Breast epithelium (tissue), 3 donors: ENCODE measurements around the gene LGI4.

ENCODE experiments used
- POLR2A ChIP-seq: fragments of 450-650 bp; IDR thresholded peaks from one replicate; pipeline ENCODE4 v1.6.1; 2016; ENCODE audit warnings: antibody characterized with exemption, mild to moderate bottlenecking, moderate library complexity
- POLR2AphosphoS5 ChIP-seq, 3 donors: sonication (generic); formaldehyde crosslinking; IDR thresholded peaks; one replicate each; pipeline ENCODE4 v1.6.1; 2017; ENCODE audit warnings: antibody characterized with exemption in 3 of 3
- TF ChIP-seq, protein P1 (sequence below), 3 donors: fragments of 450-650 bp; IDR thresholded peaks; one replicate each; pipeline ENCODE4 v1.5.1; 2016 to 2017; ENCODE audit warnings: antibody characterized with exemption in 3 of 3, mild to moderate bottlenecking in 3 of 3, moderate library complexity in 3 of 3

DNA sequence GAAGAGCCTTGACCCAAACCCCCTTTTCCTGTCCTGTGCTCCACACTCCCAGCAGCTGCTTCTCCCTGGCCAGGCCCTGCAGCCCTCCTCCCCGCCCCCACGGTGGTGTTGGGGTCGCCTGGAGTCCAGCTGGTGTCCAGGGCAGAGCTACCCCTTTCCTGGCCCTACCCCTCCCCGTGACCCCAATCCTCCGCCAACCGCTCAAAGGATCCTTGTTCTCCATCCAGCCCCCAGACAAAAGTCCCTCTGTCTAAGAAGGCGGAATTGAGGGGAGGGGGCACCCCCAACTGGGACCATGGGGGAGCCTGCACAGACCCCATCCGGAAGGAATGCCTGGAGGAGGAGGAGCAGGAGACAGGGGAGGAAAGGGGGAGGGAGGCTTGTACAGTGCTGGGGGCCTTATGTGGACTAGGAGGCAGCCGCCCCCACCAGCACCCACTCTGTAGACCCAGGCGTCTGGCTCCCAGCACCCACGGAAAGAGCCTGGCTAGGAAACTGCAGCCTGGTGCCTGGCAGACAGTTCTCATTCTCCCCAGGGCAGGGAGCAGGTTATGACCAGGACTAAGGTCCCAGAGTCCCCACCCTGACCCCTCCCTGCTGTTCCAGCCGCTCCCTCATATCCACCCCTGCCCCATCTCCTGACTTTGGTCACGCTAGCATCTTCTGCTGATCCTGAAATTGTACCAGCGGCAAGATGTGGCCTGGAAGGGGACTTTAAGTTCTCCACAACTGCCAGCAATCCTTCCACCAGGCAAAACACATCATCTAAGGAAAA, 19.5 kb downstream of the LGI4 start, which contains the start of gene FXYD3:
- TF ChIP-seq, protein P1, sequence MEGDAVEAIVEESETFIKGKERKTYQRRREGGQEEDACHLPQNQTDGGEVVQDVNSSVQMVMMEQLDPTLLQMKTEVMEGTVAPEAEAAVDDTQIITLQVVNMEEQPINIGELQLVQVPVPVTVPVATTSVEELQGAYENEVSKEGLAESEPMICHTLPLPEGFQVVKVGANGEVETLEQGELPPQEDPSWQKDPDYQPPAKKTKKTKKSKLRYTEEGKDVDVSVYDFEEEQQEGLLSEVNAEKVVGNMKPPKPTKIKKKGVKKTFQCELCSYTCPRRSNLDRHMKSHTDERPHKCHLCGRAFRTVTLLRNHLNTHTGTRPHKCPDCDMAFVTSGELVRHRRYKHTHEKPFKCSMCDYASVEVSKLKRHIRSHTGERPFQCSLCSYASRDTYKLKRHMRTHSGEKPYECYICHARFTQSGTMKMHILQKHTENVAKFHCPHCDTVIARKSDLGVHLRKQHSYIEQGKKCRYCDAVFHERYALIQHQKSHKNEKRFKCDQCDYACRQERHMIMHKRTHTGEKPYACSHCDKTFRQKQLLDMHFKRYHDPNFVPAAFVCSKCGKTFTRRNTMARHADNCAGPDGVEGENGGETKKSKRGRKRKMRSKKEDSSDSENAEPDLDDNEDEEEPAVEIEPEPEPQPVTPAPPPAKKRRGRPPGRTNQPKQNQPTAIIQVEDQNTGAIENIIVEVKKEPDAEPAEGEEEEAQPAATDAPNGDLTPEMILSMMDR (IDR thresholded peaks at IDR 0.05) = no peak
- TF ChIP-seq POLR2AphosphoS5 (IDR thresholded peaks at IDR 0.05) (no peak), POLR2A (no peak)
